Mesendoderm (in vitro differentiated cells): ENCODE measurements around the gene ZNF442. TPM values are rescaled to one million over a fixed set of nuclear protein-coding genes. Genes with fewer than 3 reads are reported as not detected.
"Not testable (repeated sequence)": the region's sequence is repeated elsewhere in the genome, so short reads cannot be mapped to it uniquely, and the experiment has no call there.

Experiments
- DNase-seq: peaks from one replicate; pipeline ENCODE4 v3.0.0; 2013
- H2AK5ac ChIP-seq: 2 replicates; pipeline ENCODE4 v1.6.1; 2013; ENCODE audit warnings: low read length, inconsistent platforms
- H2BK120ac ChIP-seq: 2 replicates; pipeline ENCODE4 v1.6.1; 2013; ENCODE audit warnings: low read depth, mild to moderate bottlenecking, low read length, moderate library complexity, mixed read lengths
- H2BK15ac ChIP-seq: replicated peaks from 2 replicates; pipeline ENCODE4 v1.6.1; 2013; ENCODE audit warnings: low read depth, mild to moderate bottlenecking, moderate library complexity
- H2BK5ac ChIP-seq: 2 replicates; pipeline ENCODE4 v1.6.1; 2013; ENCODE audit warnings: low read length, inconsistent platforms
- H3K18ac ChIP-seq: 2 replicates; pipeline ENCODE4 v1.6.1; 2013; ENCODE audit warnings: mild to moderate bottlenecking, low read length, mixed read lengths
- H3K23ac ChIP-seq: one replicate; pipeline ENCODE4 v1.6.1; 2013; ENCODE audit warnings: low read length
- H3K27ac ChIP-seq: 2 replicates; pipeline ENCODE4 v1.5.1; 2013; ENCODE audit warnings: low read depth, mild to moderate bottlenecking, inconsistent platforms, low read length, moderate library complexity
- H3K27me3 ChIP-seq: 2 replicates; pipeline ENCODE4 v1.6.1; 2013; ENCODE audit warnings: low read length, control low read depth, mild to moderate bottlenecking, inconsistent platforms; ENCODE audit not compliant: insufficient read depth, poor library complexity
- H3K36me3 ChIP-seq: 2 replicates; pipeline ENCODE4 v1.6.1; 2013; ENCODE audit warnings: low read length, inconsistent platforms; ENCODE audit not compliant: control insufficient read depth, insufficient read depth
- H3K4ac ChIP-seq: one replicate; pipeline ENCODE4 v1.6.1; 2013; ENCODE audit warnings: low read depth, mild to moderate bottlenecking, low read length, moderate library complexity
- H3K4me1 ChIP-seq: 2 replicates; pipeline ENCODE4 v1.6.1; 2013; ENCODE audit warnings: low read depth, low read length, inconsistent platforms; ENCODE audit not compliant: control insufficient read depth
- H3K4me2 ChIP-seq: 2 replicates; pipeline ENCODE4 v1.6.1; 2013; ENCODE audit warnings: low read length
- H3K4me3 ChIP-seq: 2 replicates; pipeline ENCODE4 v1.5.1; 2013; ENCODE audit warnings: mild to moderate bottlenecking, low read length
- H3K56ac ChIP-seq: one replicate; pipeline ENCODE4 v1.6.1; 2013; ENCODE audit warnings: low read length
- H3K79me1 ChIP-seq: 2 replicates; pipeline ENCODE4 v1.6.1; 2013; ENCODE audit warnings: low read length, inconsistent platforms
- H3K79me2 ChIP-seq: 2 replicates; pipeline ENCODE4 v1.6.1; 2013; ENCODE audit warnings: mild to moderate bottlenecking, low read length; ENCODE audit not compliant: control insufficient read depth, insufficient read depth
- H3K9ac ChIP-seq: 2 replicates; pipeline ENCODE4 v1.6.1; 2013; ENCODE audit warnings: low read length, inconsistent platforms
- H4K5ac ChIP-seq: one replicate; pipeline ENCODE4 v1.6.1; 2013; ENCODE audit warnings: low read length
- H4K8ac ChIP-seq: one replicate; pipeline ENCODE4 v1.6.1; 2013; ENCODE audit warnings: low read depth, mild to moderate bottlenecking, control low read depth, low read length, moderate library complexity
- WGBS: extraction: QIAGEN DNeasy Blood & Tissue Kit; methylation state at CpG from one replicate; pipeline ENCODE4 v1.1.7; 2013; ENCODE audit warnings: low lambda C conversion rate, missing lambda C conversion rate; ENCODE audit not compliant: insufficient coverage; ENCODE audit errors: extremely low coverage; 5-methylcytosine and 5-hydroxymethylcytosine counted together
- polyA plus RNA-seq, 2 experiments: library from polyadenylated mRNA; stranded (reverse); fragments of 200-250 nt; gene quantifications; one replicate each; pipeline ENCODE4 v1.2.3, GENCODE V29; 2013

The ZNF442 gene
- 0.46 TPM for polyA plus RNA-seq (2013, experiment 1 of 2)
- polyA plus RNA-seq (2013, experiment 2 of 2): 0.43 TPM

DNA sequence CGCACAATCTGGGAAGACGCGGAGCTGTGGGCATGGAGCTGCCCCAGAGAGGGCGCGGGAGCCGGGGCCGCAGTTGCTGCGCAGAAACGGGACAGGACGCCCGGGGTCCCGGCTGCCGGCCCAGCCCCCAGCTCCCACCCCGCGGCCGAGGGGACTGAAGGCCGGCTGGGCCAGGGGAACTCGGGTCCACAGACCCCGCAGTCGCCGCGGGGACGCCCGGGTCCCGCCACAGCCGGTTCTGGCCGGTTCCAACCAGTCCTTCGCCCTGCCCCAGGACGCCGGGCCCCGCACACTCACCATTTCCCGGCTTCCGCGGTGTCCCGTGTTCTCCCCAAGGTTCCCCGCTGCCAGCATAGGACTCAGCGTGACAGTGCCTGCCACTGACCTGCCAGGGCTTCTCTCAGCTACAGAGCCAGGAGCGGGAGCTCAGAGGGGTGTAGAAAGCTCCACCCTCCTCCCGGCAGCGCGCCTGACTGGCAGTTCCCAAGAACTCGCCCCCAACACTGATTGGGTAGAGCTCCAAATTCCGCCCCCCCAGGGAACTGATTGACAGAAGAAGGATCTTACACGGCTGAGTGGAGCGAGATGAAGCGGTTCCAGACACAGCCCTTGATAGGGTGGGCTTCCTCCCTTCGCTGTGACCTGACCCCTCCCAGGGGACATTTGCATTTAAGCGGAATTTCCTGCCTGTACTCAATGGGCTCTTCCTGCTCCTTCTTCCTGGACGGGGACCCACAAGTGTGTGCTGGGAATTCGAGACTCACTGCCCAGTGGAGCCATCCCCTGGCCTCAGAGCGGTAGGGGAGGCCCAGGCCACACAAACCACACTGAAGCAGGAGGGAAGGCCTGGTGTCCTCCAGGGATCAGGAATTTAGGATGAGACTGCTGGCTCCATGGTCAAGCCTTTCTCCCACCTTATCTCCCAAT is at the start of gene ZNF442:
Gene ZNF442, minus strand, starts transcription at position 448 of the 927 bp plus-strand sequence. CDS start 2,052 bp downstream, outside the sequence.
- WGBS: no CpG with 5 or more reads among the region's 51 CpGs
- H3K4me3 ChIP-seq: peak within 1 kb of the TSS; percentile 44
- H4K8ac ChIP-seq: no peak within 1 kb of the TSS
- no peak within 1 kb of the TSS for H2BK15ac ChIP-seq
- H2AK5ac ChIP-seq: no peak within 1 kb of the TSS
- H3K79me1 ChIP-seq: no peaks in the 10 kb centered on the region
- H2BK5ac ChIP-seq: no peak within 1 kb of the TSS
- no peak within 1 kb of the TSS for H4K5ac ChIP-seq
- peaks cover 2% of the 10 kb centered on the region for H3K27me3 ChIP-seq
- H3K27ac ChIP-seq: no peak within 1 kb of the TSS
- no peak within 1 kb of the TSS for H2BK120ac ChIP-seq
- peak; percentile 100 for DNase-seq
- H3K4me2 ChIP-seq: peak within 1 kb of the TSS; percentile 88
- no peaks in the 10 kb centered on the region for H3K4me1 ChIP-seq
- H3K18ac ChIP-seq: no peak within 1 kb of the TSS
- no peak within 1 kb of the TSS for H3K4ac ChIP-seq
- no peak within 1 kb of the TSS for H3K23ac ChIP-seq
- H3K79me2 ChIP-seq: no peaks in the 10 kb centered on the region
- no peaks in the 10 kb centered on the region for H3K36me3 ChIP-seq
- peak within 1 kb of the TSS; percentile 90 for H3K56ac ChIP-seq
- peak within 1 kb of the TSS; percentile 80 for H3K9ac ChIP-seq

DNA sequence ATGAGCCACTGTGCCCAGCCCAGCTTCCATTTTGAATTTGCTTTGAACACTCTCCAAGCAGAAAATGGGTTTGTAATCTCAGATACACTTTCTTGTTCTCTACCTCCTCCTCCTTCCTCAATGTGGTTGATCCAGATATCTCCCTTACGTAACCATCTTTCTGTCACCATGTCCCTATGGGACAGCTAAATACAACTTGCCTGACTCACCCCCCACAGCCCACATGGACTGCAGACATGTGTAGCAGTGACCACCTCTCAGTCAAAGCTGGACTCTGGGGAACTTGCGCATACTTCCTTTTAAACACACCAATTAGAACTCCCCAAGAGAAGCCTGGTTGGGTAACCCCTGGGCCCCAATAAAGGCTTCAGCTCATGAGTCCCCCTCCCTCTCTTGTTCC is 46.4 kb upstream of the ZNF442 start:
- WGBS: no CpG with 5 or more reads among the region's 2 CpGs
- no peak overlapping the region for H4K5ac ChIP-seq

GRCh38 chr19:12400633-12401502 is 35.4 kb upstream of the ZNF442 start, which contains the start of gene ZNF799:
Gene ZNF799 (minus strand): TSS chr19:12401271. CDS start chr19:12401070, 201 bp downstream.
- H2AK5ac ChIP-seq: no peak within 1 kb of the TSS
- peak within 1 kb of the TSS; percentile 73 for H3K27ac ChIP-seq
- H3K9ac ChIP-seq: peak within 1 kb of the TSS; percentile 73

More for the DNA sequence above, 46.4 kb upstream of the ZNF442 start:
- Histone ChIP-seq H3K56ac (no peak overlapping the region), H4K8ac (no peak overlapping the region), H3K4ac (no peak overlapping the region), H2AK5ac (no peak overlapping the region), H3K23ac (no peak overlapping the region), H3K9ac (no peak overlapping the region), H3K36me3 (no peaks in the 10 kb centered on the region), H3K79me1 (no peaks in the 10 kb centered on the region), H3K4me1 (no peaks in the 10 kb centered on the region), H2BK15ac (no peak overlapping the region), H3K18ac (no peak overlapping the region), H2BK5ac (no peak overlapping the region), H3K79me2 (no peaks in the 10 kb centered on the region), H2BK120ac (no peak overlapping the region), H3K4me3 (no peak overlapping the region), H3K4me2 (no peak overlapping the region), H3K27ac (no peak overlapping the region), H3K27me3 (no peaks in the 10 kb centered on the region)
- DNase-seq: no peak

GRCh38 chr19:12399901-12400632 is 34.6 kb upstream of the ZNF442 start:
- H3K4me2 ChIP-seq: peak overlapping the region; percentile 61

More at GRCh38 chr19:12400633-12401502, 35.4 kb upstream of the ZNF442 start, which contains the start of gene ZNF799:
- Histone ChIP-seq H3K23ac (no peak within 1 kb of the TSS), H3K79me2 (no peaks in the 10 kb centered on the region), H3K4ac (no peak within 1 kb of the TSS), H3K79me1 (no peaks in the 10 kb centered on the region), H3K4me2 (peak within 1 kb of the TSS; percentile 61), H3K36me3 (no peaks in the 10 kb centered on the region), H2BK15ac (no peak within 1 kb of the TSS), H4K8ac (no peak within 1 kb of the TSS), H3K4me3 (peak within 1 kb of the TSS; percentile 30), H3K18ac (no peak within 1 kb of the TSS), H4K5ac (no peak within 1 kb of the TSS), H2BK120ac (no peak within 1 kb of the TSS), H3K27me3 (no peaks in the 10 kb centered on the region), H3K4me1 (no peaks in the 10 kb centered on the region), H2BK5ac (no peak within 1 kb of the TSS), H3K56ac (peak within 1 kb of the TSS; percentile 75)
- peak; percentile 97 for DNase-seq
- no CpG with 5 or more reads among the region's 71 CpGs for WGBS

GRCh38 chr19:12391148-12391547 is 25.7 kb upstream of the ZNF442 start:
- not testable (repeated sequence) for H3K27me3 ChIP-seq, H3K79me2 ChIP-seq, H3K18ac ChIP-seq, DNase-seq, H4K5ac ChIP-seq, H4K8ac ChIP-seq, H2BK15ac ChIP-seq, H2BK5ac ChIP-seq, H3K9ac ChIP-seq, H2AK5ac ChIP-seq, H3K27ac ChIP-seq, H3K4me1 ChIP-seq, H3K56ac ChIP-seq, H3K4me2 ChIP-seq, H3K36me3 ChIP-seq, H3K4ac ChIP-seq, H3K79me1 ChIP-seq, H2BK120ac ChIP-seq, H3K4me3 ChIP-seq, H3K23ac ChIP-seq
- WGBS: no CpG with 5 or more reads among the region's 6 CpGs

More at GRCh38 chr19:12399901-12400632, 34.6 kb upstream of the ZNF442 start:
- H3K9ac ChIP-seq: peak overlapping the region; percentile 73
- H3K18ac ChIP-seq, H2BK120ac ChIP-seq, H3K27me3 ChIP-seq, H2BK15ac ChIP-seq, H4K8ac ChIP-seq, H3K4me1 ChIP-seq, H2AK5ac ChIP-seq, H4K5ac ChIP-seq, H3K79me2 ChIP-seq, H3K23ac ChIP-seq, H3K4ac ChIP-seq, H2BK5ac ChIP-seq, H3K36me3 ChIP-seq, H3K79me1 ChIP-seq: not testable (repeated sequence)
- no CpG with 5 or more reads among the region's 23 CpGs for WGBS
- H3K4me3 ChIP-seq: peak overlapping the region; percentile 30
- peak; percentile 83 for DNase-seq
- H3K56ac ChIP-seq: peak overlapping the region; percentile 75
- H3K27ac ChIP-seq: peak overlapping the region; percentile 73
